Aorta (tissue), 5 donors: Measurements from ENCODE around the gene ZC3H6. TPM values are rescaled to one million over a fixed set of nuclear protein-coding genes. Genes with fewer than 3 reads are reported as not detected.
A peak's percentile ranks its signal among the peaks of the same experiment; 100 is the strongest.
"Not testable (repeated sequence)": the region's sequence is repeated elsewhere in the genome, so short reads cannot be mapped to it uniquely, and the experiment has no call there.

Experiments used
- ATAC-seq: fragments of 200-7000 bp; cut with Tn5 transposase; one replicate; pipeline ENCODE4 v1.9.1; 2022; ENCODE audit warnings: moderate library complexity; ENCODE audit not compliant: low FRiP score
- DNase-seq, 2 donors: peaks; one replicate each; pipeline ENCODE4 v3.0.0-alpha.2; 2020
- H3K27ac ChIP-seq, 2 donors: one replicate each; pipeline ENCODE4 v1.5.1; 2013; ENCODE audit warnings: low read length in 2 of 2, mild to moderate bottlenecking in 2 of 2, moderate library complexity in 2 of 2, control low read depth in 1 of 2, inconsistent platforms in 1 of 2, low read depth in 1 of 2
- H3K27me3 ChIP-seq, 2 donors: one replicate each; pipeline ENCODE4 v1.6.1; 2013; ENCODE audit warnings: control low read depth in 1 of 2, low read length in 1 of 2, mild to moderate bottlenecking in 1 of 2, moderate library complexity in 1 of 2; ENCODE audit not compliant: insufficient read depth in 2 of 2, control insufficient read depth in 1 of 2
- H3K36me3 ChIP-seq, 2 donors: one replicate each; pipeline ENCODE4 v1.6.1; 2013; ENCODE audit warnings: control low read depth in 1 of 2, low read length in 1 of 2, mild to moderate bottlenecking in 1 of 2; ENCODE audit not compliant: insufficient read depth in 2 of 2, control insufficient read depth in 1 of 2
- H3K4me1 ChIP-seq, 2 donors: one replicate each; pipeline ENCODE4 v1.6.1; 2013; ENCODE audit warnings: low read length in 2 of 2, control low read depth in 1 of 2, mild to moderate bottlenecking in 1 of 2, moderate library complexity in 1 of 2; ENCODE audit not compliant: insufficient read depth in 2 of 2, control insufficient read depth in 1 of 2
- H3K4me3 ChIP-seq, 2 donors: one replicate each; pipeline ENCODE4 v1.5.1; 2013; ENCODE audit warnings: low read length in 2 of 2, control low read depth in 1 of 2, mild to moderate bottlenecking in 1 of 2
- H3K9me3 ChIP-seq: one replicate; pipeline ENCODE4 v1.6.1; 2013; ENCODE audit warnings: mild to moderate bottlenecking, low read length; ENCODE audit not compliant: control insufficient read depth
- WGBS, 2 donors: extraction: QIAGEN DNeasy Blood & Tissue Kit; methylation state at CpG; one replicate each; pipeline ENCODE4 v1.1.7; 2013; 5-methylcytosine and 5-hydroxymethylcytosine counted together
- intact Hi-C, 2 donors: fragments of 100-400 bp; cut with DNase I; formaldehyde crosslinking; loops; one replicate each; pipeline versions ENCODE4 v1.14.2 to v1.15.0; 2022
- polyA plus RNA-seq, 2 donors: library from polyadenylated mRNA; stranded (reverse); fragments of 200-250 nt; gene quantifications; one replicate each; pipeline ENCODE4 v1.2.3, GENCODE V29; 2013
- total RNA-seq, 2 donors: library from RNA; stranded (reverse); fragmentation: NEBNext Ultra II Directional; extraction: Animal tissue kit (Norgen Biotek cat#: 25700); gene quantifications; one replicate each; pipeline ENCODE4 v1.2.1, GENCODE V29; 2021
- donor health status: healthy with polysubstance abuse.
- donor health status: Bipolar disorder and iron deficiency.
- donor health status: DM: no; HTN: no; CAD: no.
- donor health status: DM: no; HTN: no; CAD: no.
- donor health status: DM: yes; HTN: yes; CAD: no.

ZC3H6 gene
- total and polyA plus RNA-seq, 4 donors = 2.3 to 18.2 (median 9.8) TPM

GRCh38 chr2:112332123-112332696 lies 56.8 kb downstream of the ZC3H6 start:
- Histone ChIP-seq H3K36me3 (peaks cover 3 to 8% of the 10 kb centered on the region in 2 donors), H3K4me3 (no peak overlapping the region), H3K4me1 (no peaks in the 10 kb centered on the region), H3K27me3 (no peaks in the 10 kb centered on the region), H3K9me3 (no peaks in the 10 kb centered on the region), H3K27ac (no peak overlapping the region)
- no peak for DNase-seq
- WGBS, 2 donors = 77 to 82% methylated on average over 5 of the region's 5 CpGs
- ATAC-seq = no peak
- intact Hi-C loops = loop anchor here in 1 of 2 donors (5.0 kb wide), 1 partner anchor 70 kb away; no protein-coding TSS in a partner anchor

GRCh38 chr2:112335600-112335999 lies 60.2 kb downstream of the ZC3H6 start:
- Histone ChIP-seq H3K9me3 (no peaks in the 10 kb centered on the region), H3K27me3 (no peaks in the 10 kb centered on the region), H3K27ac (no peak overlapping the region), H3K4me1 (no peaks in the 10 kb centered on the region), H3K36me3 (peaks cover 3 to 8% of the 10 kb centered on the region in 2 donors), H3K4me3 (no peak overlapping the region)
- intact Hi-C loops = no loop called here
- no peak for DNase-seq
- ATAC-seq = no peak
- 97 to 100% methylated on average over 1 of the region's 1 CpG for WGBS, 2 donors

- Histone ChIP-seq H3K4me3 (no peak overlapping the region), H3K27me3 (no peaks in the 10 kb centered on the region), H3K27ac (no peak overlapping the region), H3K4me1 (no peaks in the 10 kb centered on the region), H3K36me3 (no peaks in the 10 kb centered on the region), H3K9me3 (no peaks in the 10 kb centered on the region)
- intact Hi-C loops = no loop called here
- no peak for DNase-seq
- no peak for ATAC-seq
- WGBS, 2 donors = 78 to 86% methylated on average over 2 of the region's 2 CpGs
Measured at GRCh38 chr2:112339986-112340385, 64.6 kb downstream of the ZC3H6 start.

- no peaks in the 10 kb centered on the region for H3K9me3 ChIP-seq
- no peak for DNase-seq
- H3K27ac ChIP-seq = no peak overlapping the region
- no peaks in the 10 kb centered on the region for H3K36me3 ChIP-seq
- intact Hi-C loops = no loop called here
- H3K27me3 ChIP-seq = no peaks in the 10 kb centered on the region
- no peaks in the 10 kb centered on the region for H3K4me1 ChIP-seq
- 90 to 92% methylated on average over 9 of the region's 9 CpGs for WGBS, 2 donors
- H3K4me3 ChIP-seq = no peak overlapping the region
- no peak for ATAC-seq
Measured at GRCh38 chr2:112340475-112341267, 65.3 kb downstream of the ZC3H6 start.

GRCh38 chr2:112342067-112342550 lies 66.7 kb downstream of the ZC3H6 start:
- no peak overlapping the region for H3K4me3 ChIP-seq
- H3K27ac ChIP-seq = no peak overlapping the region
- no peaks in the 10 kb centered on the region for H3K9me3 ChIP-seq
- 57 to 58% methylated on average over 2 of the region's 2 CpGs for WGBS, 2 donors
- no peak for DNase-seq
- H3K4me1 ChIP-seq = no peaks in the 10 kb centered on the region
- intact Hi-C loops = no loop called here
- ATAC-seq = no peak
- no peaks in the 10 kb centered on the region for H3K36me3 ChIP-seq
- H3K27me3 ChIP-seq = no peaks in the 10 kb centered on the region

- Histone ChIP-seq H3K4me3 (no peak overlapping the region), H3K4me1 (no peaks in the 10 kb centered on the region), H3K36me3 (no peaks in the 10 kb centered on the region), H3K9me3 (no peaks in the 10 kb centered on the region), H3K27me3 (no peaks in the 10 kb centered on the region), H3K27ac (no peak overlapping the region)
- DNase-seq = no peak
- ATAC-seq = peak; percentile 56
- 64 to 69% methylated on average over 1 of the region's 1 CpG for WGBS, 2 donors
- intact Hi-C loops = no loop called here
Measured at GRCh38 chr2:112343827-112344585, 68.6 kb downstream of the ZC3H6 start.

- no peaks in the 10 kb centered on the region for H3K27me3 ChIP-seq
- H3K27ac ChIP-seq = no peak overlapping the region
- no peak overlapping the region for H3K4me3 ChIP-seq
- ATAC-seq (no peak), DNase-seq (no peak)
- 91 to 93% methylated on average over 30 of the region's 30 CpGs for WGBS, 2 donors
- intact Hi-C loops = no loop called here
- no peaks in the 10 kb centered on the region for H3K9me3 ChIP-seq
- no peaks in the 10 kb centered on the region for H3K36me3 ChIP-seq
- no peaks in the 10 kb centered on the region for H3K4me1 ChIP-seq
Measured at GRCh38 chr2:112345030-112346027, 69.9 kb downstream of the ZC3H6 start.

- intact Hi-C loops, H3K9me3 ChIP-seq, H3K27me3 ChIP-seq, H3K4me3 ChIP-seq, DNase-seq, H3K36me3 ChIP-seq, H3K4me1 ChIP-seq, H3K27ac ChIP-seq, ATAC-seq: not testable (repeated sequence)
- WGBS, 2 donors = 94 to 96% methylated on average over 2 of the region's 2 CpGs
Measured at GRCh38 chr2:112352292-112352691, 76.9 kb downstream of the ZC3H6 start.
